GM19099 (cell line): ENCODE data around the gene AK5.

Source experiments
- POLR2A ChIP-seq: IDR thresholded peaks from 3 replicates; pipeline ENCODE4 v1.6.1; 2011; ENCODE audit warnings: low read depth; ENCODE audit not compliant: insufficient read length; ENCODE audit errors: extremely low read depth

Gene AK5

GRCh38 chr1:77514921-77515776 lies 233.3 kb downstream of the AK5 start:
- no peak for TF ChIP-seq POLR2A

DNA sequence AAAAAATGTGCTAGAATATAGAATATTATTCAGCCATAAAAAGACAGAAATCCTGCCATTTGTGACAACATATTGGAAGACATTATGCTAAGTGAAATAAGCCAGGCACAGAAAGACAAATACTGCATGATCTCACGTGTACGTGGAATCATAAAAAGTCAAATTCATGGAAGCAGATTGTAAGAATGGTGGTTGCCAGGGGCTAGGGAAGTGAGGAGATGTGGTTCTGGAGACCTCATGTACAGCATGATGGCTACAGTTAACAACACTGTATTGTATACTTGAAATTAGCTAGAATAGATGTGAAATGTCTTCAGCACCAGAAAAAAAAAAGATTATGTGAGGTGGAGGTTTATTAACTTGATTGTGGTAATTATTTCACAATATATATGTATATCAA lies 234.3 kb downstream of the AK5 start:
- no peak for TF ChIP-seq POLR2A

- no peak for TF ChIP-seq POLR2A
Observed at GRCh38 chr1:77524038-77524437, 242.2 kb downstream of the AK5 start.

GRCh38 chr1:77532641-77533040 lies 250.8 kb downstream of the AK5 start:
- TF ChIP-seq POLR2A: no peak

GRCh38 chr1:77533660-77534305 lies 252.0 kb downstream of the AK5 start:
- TF ChIP-seq POLR2A: no peak

DNA sequence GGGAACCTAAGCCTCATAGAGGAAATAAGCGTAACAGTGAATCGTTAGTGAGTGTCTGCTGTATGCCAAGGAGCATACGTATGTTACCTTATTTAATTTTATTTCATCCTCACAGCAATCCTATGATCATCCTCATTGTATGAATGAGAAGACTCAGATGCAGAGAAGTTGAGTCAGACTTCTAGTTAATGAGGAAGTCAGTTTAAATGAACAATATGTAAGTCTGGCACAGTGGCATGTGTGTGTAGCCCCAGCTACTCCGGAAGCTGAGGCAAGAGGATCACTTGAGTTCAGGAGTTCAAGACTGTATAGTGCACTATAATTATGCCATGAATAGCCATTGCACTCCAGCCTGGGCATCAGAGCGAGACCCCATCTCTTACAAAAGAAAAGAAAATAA lies 252.6 kb downstream of the AK5 start:
- no peak for TF ChIP-seq POLR2A

GRCh38 chr1:77536813-77537212 lies 255.0 kb downstream of the AK5 start:
- no peak for TF ChIP-seq POLR2A

DNA sequence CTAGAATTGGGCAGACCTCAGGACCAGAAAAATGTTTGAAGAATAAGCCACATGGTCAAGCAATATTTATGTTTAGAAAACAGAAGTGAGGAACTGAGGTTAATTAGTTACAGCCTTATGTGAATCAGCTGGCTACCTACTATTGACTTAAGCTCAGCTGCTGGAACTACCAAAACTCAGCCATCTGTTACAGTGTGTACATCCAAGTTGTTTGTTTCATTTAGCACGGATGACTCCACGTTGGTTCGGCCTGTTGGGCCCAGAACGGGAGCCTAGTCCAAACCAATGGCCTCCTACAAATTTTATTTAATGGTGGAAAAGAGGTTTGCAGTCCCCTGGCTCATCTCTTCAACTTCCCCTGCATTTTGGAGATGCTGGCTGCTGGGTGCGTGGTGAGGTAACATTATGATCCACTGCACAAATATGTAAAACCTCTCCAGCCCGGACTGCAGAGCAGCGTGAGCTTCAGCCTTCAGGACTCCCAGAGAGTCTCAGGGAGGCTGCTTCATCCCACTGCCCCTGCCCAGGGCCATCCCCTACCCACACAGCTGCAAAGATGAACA lies 257.2 kb downstream of the AK5 start:
- TF ChIP-seq POLR2A: no peak

DNA sequence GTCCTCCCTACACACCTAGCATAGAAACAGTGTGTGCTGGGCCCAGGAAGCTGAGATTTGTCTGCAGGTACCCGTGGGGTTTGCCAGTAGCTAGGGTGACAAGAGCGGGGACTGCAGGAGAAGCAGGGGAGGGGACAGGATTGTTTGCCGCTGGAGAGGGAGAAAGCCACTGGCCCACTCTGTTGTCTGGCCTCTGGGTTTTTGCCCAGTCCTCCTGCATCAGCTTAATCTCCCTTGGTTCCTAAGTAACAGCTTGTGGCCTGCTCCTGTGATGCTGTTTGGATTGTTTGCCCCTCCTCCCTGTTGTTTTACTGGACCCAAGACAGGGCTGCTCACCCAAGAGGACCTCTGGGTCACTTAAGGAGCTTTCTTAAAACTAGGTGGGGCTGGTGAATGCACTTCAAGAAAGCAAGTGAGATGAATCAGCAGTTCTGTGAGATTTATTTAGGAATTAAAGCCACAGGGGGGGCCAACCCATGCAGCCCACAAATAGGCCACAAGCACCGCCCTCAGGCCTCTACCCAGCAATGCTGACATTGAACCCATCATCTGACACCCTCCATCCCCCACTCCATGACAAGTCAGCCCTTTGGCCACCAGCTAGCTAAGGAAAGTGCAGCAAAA lies 257.8 kb downstream of the AK5 start:
- TF ChIP-seq POLR2A: no peak

- TF ChIP-seq POLR2A: no peak
Observed at GRCh38 chr1:77540501-77541161, 258.8 kb downstream of the AK5 start.

GRCh38 chr1:77541162-77541545 lies 259.3 kb downstream of the AK5 start:
- TF ChIP-seq POLR2A: no peak

GRCh38 chr1:77542813-77543420 lies 261.1 kb downstream of the AK5 start:
- TF ChIP-seq POLR2A: no peak

GRCh38 chr1:77543822-77544448 lies 262.1 kb downstream of the AK5 start:
- no peak for TF ChIP-seq POLR2A

DNA sequence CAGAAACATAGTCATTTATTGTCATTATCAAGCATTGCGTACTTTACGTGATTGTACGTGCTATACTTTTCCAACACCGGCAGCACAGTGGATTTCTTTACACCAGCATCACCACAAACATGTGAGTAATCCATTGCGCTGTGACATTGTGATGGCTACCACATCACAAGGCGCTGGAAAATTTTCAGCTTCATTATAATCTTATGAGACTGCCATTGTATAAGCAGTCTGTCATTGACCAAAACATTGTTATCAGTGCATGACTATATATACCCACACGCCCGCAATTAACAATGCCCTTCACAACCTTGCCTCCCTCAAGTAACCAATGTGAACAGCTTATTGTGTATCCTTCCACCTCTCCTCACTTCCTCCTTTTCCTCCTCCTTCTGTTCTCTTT lies 263.0 kb downstream of the AK5 start:
- TF ChIP-seq POLR2A: no peak
